GM10847 (cell line): ENCODE data around the gene NARF.
A peak's percentile ranks its signal among the peaks of the same experiment; 100 is the strongest.

Experiments
- POLR2A ChIP-seq: IDR thresholded peaks from 2 replicates; pipeline ENCODE4 v1.6.1; 2011; ENCODE audit not compliant: insufficient read length; ENCODE audit errors: extremely low read depth

The NARF gene

DNA sequence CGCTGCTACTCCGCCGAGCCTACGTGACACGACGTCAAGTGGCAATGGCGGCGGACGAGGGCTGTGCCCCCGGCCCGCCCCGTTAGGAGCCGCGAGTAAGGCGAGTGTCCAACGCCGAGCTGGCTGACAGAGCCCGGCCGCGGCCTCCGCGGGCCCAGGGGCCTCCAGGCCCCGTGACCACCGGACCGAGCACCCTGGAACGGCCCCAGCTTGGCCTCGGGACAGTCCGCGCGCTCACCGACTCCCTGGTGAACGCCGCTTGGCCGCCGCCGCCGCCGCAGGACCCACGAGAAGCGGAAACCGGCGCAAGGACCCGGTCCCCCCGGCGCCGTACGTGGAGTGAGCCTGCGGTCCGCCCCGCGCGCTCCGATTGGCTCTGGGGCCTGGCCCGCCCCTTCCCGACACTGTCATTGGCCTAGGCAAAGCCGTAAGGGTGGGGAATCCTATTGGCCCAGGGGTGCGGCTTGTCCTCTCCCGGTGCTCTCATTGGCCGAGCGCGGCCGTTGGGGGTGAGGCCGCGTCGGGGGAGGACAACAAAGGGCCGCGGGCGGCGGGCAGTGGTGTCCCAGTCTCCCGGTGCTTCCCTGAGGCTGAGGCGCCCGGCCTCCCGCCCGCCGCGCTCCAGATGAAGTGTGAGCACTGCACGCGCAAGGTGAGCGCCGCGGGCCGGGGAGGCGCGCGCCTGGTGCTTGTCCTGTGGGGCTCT is at the start of gene NARF:
Gene NARF (plus strand): TSS at position 563 of the 706 bp plus-strand sequence. CDS start 63 bp downstream, at position 626.
- TF ChIP-seq POLR2A: peak; percentile 75

GRCh38 chr17:82408938-82409318 is 49.6 kb upstream of the NARF start:
- TF ChIP-seq POLR2A: no peak

- no peak for TF ChIP-seq POLR2A
These were observed 48.4 kb upstream of the NARF start for GRCh38 chr17:82410014-82410716.

DNA sequence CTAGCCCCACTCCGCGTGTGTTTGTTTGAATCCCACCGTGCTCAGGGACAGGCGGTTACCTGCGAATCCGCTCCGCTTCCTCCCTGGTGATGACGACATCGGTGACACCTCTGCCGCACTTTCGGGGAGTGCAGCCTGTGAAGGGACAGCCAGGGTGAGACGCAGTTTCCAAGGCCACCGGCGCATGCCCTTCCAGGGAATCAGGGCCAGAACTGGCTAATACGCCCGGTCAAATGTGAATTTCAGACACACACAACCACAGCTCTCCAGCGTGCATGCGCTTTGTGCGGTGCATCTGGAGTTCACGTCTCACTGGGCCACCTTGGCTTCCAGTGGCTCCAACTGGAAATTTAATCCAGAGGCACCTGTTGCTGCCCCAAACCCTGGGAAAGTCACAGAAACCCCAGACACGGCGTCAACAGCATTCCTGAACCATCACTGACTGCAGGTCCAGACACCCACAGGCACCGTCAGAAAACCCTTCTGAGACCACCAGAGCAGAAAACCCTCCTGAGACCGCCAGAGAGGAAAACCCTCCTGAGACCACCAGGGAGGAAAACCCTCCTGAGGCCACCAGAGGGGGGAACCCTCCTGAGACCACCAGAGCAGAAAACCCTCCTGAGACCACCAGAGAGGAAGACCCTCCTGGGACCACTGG is 47.0 kb upstream of the NARF start:
- TF ChIP-seq POLR2A: no peak

GRCh38 chr17:82412535-82413520 is 45.7 kb upstream of the NARF start:
- no peak for TF ChIP-seq POLR2A

DNA sequence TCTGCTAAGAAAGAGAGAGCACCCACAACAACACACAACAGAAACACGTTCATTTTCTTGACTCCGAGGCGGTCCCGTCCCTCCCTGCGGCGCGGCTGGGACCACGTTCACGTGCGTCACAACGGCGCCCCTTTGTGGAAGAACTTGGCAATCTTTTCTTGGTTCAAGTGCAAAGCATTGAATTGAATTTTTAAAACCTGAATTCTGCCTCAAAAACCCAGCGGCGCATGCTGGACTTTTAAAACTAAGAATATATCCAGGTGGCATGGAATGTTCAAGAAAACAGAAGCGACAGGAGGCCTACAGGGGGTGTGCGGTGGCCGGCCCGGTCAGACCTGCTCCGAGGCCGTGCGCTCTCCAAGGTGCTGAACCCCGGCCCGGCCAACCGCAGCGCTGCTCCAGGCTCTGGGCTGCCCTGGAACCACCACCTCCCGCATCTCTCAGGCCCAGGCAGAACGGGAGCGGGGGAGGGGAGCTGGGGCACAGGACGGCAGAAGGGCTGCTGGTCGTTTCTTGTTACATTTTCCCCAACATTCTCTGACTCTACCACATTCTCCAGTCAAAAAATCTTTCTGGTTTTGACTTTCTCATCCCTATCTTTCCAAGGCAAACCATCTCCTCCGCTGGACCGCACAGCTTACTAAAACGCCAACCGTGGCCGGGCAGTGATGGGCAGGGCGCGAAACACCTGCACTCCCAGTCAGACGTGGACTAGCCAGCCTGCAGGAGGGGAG is 43.8 kb upstream of the NARF start:
- no peak for TF ChIP-seq POLR2A

- no peak for TF ChIP-seq POLR2A
These were observed 43.2 kb upstream of the NARF start for GRCh38 chr17:82415336-82415735.

DNA sequence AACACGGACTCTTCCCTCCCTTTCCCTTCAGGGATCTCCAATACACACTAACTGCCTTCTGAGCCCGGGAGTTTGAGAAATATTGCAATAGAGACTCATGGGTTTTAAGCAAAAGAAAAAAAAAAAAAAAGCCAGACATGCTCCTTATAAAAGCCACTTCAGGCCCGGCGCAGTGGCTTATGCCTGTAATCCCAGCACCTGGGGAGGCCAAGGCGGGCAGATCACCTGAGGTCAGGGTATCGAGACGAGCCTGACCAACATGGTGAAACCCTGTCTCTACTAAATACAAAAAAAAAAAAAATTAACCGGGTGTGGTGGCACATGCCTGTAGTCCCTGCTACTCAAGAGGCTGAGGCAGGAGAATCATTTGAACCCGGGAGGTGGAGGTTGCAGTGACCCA is 42.8 kb upstream of the NARF start:
- no peak for TF ChIP-seq POLR2A

GRCh38 chr17:82416264-82416663 is 42.3 kb upstream of the NARF start:
- no peak for TF ChIP-seq POLR2A

DNA sequence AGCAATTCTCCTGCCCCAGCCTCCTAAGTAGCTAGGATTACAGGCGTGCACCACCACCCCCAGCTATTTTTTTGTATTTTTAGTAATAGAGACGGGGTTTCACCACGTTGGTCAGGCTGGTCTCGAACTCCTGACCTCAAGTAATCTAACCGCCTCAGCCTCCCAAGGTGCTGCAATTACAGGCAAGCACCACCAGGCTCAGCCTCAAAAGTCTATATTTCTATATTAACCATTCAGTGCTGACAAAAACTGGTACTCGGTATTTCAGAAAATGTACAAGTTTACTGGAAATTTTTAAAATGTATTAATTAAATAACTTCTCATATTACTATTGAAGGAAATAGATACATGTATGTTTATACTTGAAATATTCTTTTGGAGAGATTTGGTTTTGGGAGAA is 41.8 kb upstream of the NARF start:
- no peak for TF ChIP-seq POLR2A

DNA sequence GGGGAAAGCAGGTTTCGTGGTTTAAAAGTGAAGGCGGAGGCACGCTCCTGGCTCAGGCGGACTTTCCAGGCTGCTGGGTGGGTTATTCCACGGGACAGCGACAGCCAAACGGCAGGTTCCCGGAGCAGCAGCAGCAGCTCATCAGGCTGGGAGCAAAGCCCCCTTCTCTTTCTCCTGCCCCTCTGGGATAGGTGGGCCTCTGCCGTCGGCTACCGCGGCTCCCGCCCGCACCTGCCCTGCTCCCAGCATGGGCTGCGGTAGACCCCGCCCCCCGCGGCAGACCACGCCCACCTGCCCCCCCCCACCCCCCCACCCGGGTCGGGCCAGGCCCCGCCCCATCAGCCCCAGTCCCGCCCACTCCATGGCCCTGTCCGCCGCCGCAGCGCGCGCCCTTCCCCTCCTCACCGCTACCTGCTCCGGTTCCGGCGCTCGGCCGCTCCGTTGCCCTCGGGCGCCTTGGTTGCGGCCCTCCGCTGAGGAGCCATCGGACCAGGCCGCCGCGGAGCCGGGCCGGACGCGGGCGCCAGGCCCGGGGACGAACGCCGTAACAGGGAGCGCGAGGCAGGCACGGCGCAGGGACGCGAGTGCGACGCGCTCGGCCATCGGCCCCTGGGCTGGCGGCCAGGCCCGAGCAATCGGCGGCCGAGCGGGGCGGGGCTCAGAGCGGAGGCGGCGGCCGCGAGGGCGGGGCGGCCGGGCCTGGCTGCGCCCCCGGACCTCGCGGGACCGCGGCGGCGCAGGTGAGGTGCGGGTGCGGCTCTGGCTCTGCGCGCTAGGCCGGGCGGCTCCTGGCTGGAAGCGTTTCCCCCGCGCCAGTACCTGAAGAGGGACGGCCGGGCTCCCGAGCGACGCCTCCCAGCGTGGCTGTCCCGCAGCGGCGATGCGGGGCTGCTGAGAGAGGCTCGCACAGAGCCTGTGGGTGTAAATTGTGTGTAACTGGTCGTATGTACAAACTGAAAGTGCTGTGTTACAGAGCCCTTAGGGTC is 40.2 kb upstream of the NARF start, which contains the start of the genes HEXD and OGFOD3:
Gene HEXD (plus strand): TSS at position 347 of the 986 bp plus-strand sequence. CDS start 1,453 bp downstream, outside the sequence.
Gene OGFOD3 (minus strand): TSS at position 586 of the 986 bp plus-strand sequence. CDS start 101 bp downstream, at position 485.
- TF ChIP-seq POLR2A: peak; percentile 72

DNA sequence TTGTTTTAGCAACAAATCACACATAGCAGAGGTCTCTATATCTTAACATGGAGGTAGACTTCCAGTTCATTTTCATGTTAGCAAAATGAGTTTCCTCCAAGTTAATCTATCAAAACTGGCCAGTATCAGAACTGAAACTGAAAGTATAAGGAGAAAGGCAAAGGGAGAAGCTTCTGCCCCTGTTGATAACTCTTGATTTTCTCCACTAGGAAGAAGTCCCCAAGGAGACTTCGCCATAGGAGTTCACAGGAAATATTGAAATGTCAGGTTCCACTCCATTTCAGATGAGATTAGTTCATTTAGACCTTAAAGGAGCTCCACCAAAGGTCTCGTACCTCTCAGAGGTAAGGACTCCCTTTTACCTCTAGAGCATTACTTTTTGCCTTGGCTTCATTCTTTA is 39.0 kb upstream of the NARF start:
- TF ChIP-seq POLR2A: no peak
